Measurements from ENCODE around the gene LRP1-AS. TPM values are rescaled to one million over a fixed set of nuclear protein-coding genes. Genes with fewer than 3 reads are reported as not detected.

Gene LRP1-AS
- polyA plus RNA-seq, 1 donor (not counting 4 experiments of a cell fraction or from before 2014, with no cell fraction given), result not detected

DNA sequence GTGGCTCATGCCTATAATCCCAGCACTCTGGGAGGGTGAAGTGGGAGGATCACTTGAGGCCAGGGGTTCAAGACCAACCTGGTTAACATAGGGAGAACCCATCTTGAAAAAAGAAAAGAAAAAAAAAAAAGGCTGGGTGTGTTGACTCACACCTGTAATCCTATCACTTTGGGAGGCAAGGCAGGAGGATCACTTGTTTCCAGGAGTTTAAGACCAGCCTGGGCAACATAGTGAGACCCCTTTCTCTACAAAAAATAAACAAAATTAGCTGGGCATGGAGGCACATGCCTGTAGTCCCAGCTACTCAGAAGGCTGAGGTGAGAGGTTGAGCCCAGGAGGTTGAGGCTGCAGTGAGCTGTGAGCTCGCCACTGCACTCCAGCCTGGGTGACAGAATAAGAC, 23.0 kb upstream of the LRP1-AS start:
- H4K20me1 ChIP-seq (ENCODE audit: control insufficient read depth, extremely low read depth, insufficient read depth, low read length), result no peaks in the 10 kb centered on the region
- H3K27me3 ChIP-seq (ENCODE audit: control insufficient read depth, extremely low read depth, insufficient read depth, low read length), result no peaks in the 10 kb centered on the region
- H3K9me3 ChIP-seq (ENCODE audit: control insufficient read depth, low read depth, low read length), result no peaks in the 10 kb centered on the region

DNA sequence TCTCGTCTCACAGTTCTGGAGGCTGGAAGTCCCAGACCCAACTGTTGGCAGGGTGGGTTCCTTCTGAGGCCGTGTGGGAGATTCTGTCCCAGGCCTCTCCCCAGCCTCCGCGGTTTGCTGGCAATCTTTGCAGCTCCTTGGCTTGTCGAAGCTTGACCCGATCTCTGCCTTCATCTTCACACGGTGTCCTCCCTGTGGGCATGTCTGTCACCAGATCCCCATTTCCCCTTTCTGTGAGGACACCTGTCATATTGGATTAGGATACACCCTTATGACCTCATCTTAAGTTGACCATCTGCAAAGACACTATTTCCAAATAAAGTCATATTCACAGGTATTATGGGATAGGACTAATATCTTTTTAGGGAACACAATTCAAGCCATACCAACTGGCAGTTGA, 22.6 kb upstream of the LRP1-AS start:
- FAIRE-seq, result no peak
- dilution Hi-C loops (cut with MboI; ENCODE audit: extremely low pct_ligation_motif_present, low sequenced_read_pairs), result loop anchor here (5.0 kb wide), 1 partner anchor 38 kb away; no protein-coding TSS in a partner anchor
- H3K9ac ChIP-seq (ENCODE audit: control insufficient read depth, extremely low read depth, insufficient read depth, low read length), result no peak overlapping the region

More for the DNA sequence above, 23.0 kb upstream of the LRP1-AS start:
- Histone ChIP-seq H3K79me2 (ENCODE audit: control insufficient read depth, insufficient read depth, low read length) (no peaks in the 10 kb centered on the region), H3K4me2 (ENCODE audit: control insufficient read depth, extremely low read depth, insufficient read depth, low read depth, low read length) (no peak overlapping the region), H3K36me3 (ENCODE audit: control insufficient read depth in 2 of 2, extremely low read depth in 1 of 2, insufficient read depth in 2 of 2, low read length in 2 of 2) (peaks cover 0 to 22% of the 10 kb centered on the region in 2 experiments), H3K9ac (ENCODE audit: control insufficient read depth, extremely low read depth, insufficient read depth, low read length) (no peak overlapping the region), H3K27ac (ENCODE audit: control insufficient read depth, insufficient read depth, low read length) (no peak overlapping the region), H3K9me1 (ENCODE audit: control insufficient read depth, extremely low read depth, insufficient read depth, low read length) (no peaks in the 10 kb centered on the region), H2AFZ (ENCODE audit: control insufficient read depth, low read length) (no peak overlapping the region), H3K4me3 (ENCODE audit: control insufficient read depth in 2 of 3, extremely low read depth in 1 of 3, insufficient read depth in 2 of 3, low read depth in 1 of 3, low read length in 3 of 3) (no peak overlapping the region), H3K4me1 (ENCODE audit: control insufficient read depth, extremely low read depth, insufficient read depth, low read length) (peaks cover 56% of the 10 kb centered on the region)
- TF ChIP-seq EZH2 (IDR thresholded peaks at IDR 0.05; ENCODE audit: low read length), result no peak
- TF ChIP-seq, protein P1, sequence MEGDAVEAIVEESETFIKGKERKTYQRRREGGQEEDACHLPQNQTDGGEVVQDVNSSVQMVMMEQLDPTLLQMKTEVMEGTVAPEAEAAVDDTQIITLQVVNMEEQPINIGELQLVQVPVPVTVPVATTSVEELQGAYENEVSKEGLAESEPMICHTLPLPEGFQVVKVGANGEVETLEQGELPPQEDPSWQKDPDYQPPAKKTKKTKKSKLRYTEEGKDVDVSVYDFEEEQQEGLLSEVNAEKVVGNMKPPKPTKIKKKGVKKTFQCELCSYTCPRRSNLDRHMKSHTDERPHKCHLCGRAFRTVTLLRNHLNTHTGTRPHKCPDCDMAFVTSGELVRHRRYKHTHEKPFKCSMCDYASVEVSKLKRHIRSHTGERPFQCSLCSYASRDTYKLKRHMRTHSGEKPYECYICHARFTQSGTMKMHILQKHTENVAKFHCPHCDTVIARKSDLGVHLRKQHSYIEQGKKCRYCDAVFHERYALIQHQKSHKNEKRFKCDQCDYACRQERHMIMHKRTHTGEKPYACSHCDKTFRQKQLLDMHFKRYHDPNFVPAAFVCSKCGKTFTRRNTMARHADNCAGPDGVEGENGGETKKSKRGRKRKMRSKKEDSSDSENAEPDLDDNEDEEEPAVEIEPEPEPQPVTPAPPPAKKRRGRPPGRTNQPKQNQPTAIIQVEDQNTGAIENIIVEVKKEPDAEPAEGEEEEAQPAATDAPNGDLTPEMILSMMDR (optimal IDR thresholded peaks at IDR 0.05 in 1 of 3, IDR thresholded peaks at IDR 0.05 in 1 of 3, conservative IDR thresholded peaks at IDR 0.05 in 1 of 3; ENCODE audit: extremely low read depth in 1 of 3, insufficient read depth in 2 of 3, low read length in 3 of 3), result no peak
- dilution Hi-C loops (cut with MboI; ENCODE audit: extremely low pct_ligation_motif_present, low sequenced_read_pairs), result loop anchor here (5.0 kb wide), 1 partner anchor 38 kb away; no protein-coding TSS in a partner anchor
- DNase-seq (ENCODE audit: low read depth, low spot score) (no peak), FAIRE-seq (no peak)

More for the DNA sequence above, 22.6 kb upstream of the LRP1-AS start:
- TF ChIP-seq EZH2 (IDR thresholded peaks at IDR 0.05; ENCODE audit: low read length), result no peak
- TF ChIP-seq, protein P1 (optimal IDR thresholded peaks at IDR 0.05 in 1 of 3, IDR thresholded peaks at IDR 0.05 in 1 of 3, conservative IDR thresholded peaks at IDR 0.05 in 1 of 3; ENCODE audit: extremely low read depth in 1 of 3, insufficient read depth in 2 of 3, low read length in 3 of 3), result no peak
- H3K9me1 ChIP-seq (ENCODE audit: control insufficient read depth, extremely low read depth, insufficient read depth, low read length), result no peaks in the 10 kb centered on the region
- H3K36me3 ChIP-seq (ENCODE audit: control insufficient read depth in 2 of 2, extremely low read depth in 1 of 2, insufficient read depth in 2 of 2, low read length in 2 of 2), result peaks cover 0 to 22% of the 10 kb centered on the region in 2 experiments
- no peaks in the 10 kb centered on the region for H3K79me2 ChIP-seq (ENCODE audit: control insufficient read depth, insufficient read depth, low read length)
- H4K20me1 ChIP-seq (ENCODE audit: control insufficient read depth, extremely low read depth, insufficient read depth, low read length), result no peaks in the 10 kb centered on the region
- H3K4me1 ChIP-seq (ENCODE audit: control insufficient read depth, extremely low read depth, insufficient read depth, low read length), result peaks cover 56% of the 10 kb centered on the region
- no peaks in the 10 kb centered on the region for H3K9me3 ChIP-seq (ENCODE audit: control insufficient read depth, low read depth, low read length)
- no peak overlapping the region for H2AFZ ChIP-seq (ENCODE audit: control insufficient read depth, low read length)
- DNase-seq (ENCODE audit: low read depth, low spot score), result no peak
- H3K27me3 ChIP-seq (ENCODE audit: control insufficient read depth, extremely low read depth, insufficient read depth, low read length), result no peaks in the 10 kb centered on the region
- no peak overlapping the region for H3K27ac ChIP-seq (ENCODE audit: control insufficient read depth, insufficient read depth, low read length)
- no peak overlapping the region for H3K4me3 ChIP-seq (ENCODE audit: control insufficient read depth in 2 of 3, extremely low read depth in 1 of 3, insufficient read depth in 2 of 3, low read depth in 1 of 3, low read length in 3 of 3)
- H3K4me2 ChIP-seq (ENCODE audit: control insufficient read depth, extremely low read depth, insufficient read depth, low read depth, low read length), result no peak overlapping the region

Data from keratinocyte (primary cell).